LNCaP clone FGC (cell line): ENCODE data around the gene C10orf90.

ENCODE experiments used
- DNase-seq: peaks from one replicate; pipeline ENCODE4 v3.0.0-alpha.2; 2011; ENCODE audit warnings: low read depth
- H3K4me3 ChIP-seq: 2 replicates; pipeline ENCODE4 v1.5.1; 2011; ENCODE audit warnings: mild to moderate bottlenecking, low read depth, low read length, control low read depth
- CTCF ChIP-seq: IDR thresholded peaks from 2 replicates; pipeline ENCODE4 v1.5.1; 2012; ENCODE audit warnings: mild to moderate bottlenecking; ENCODE audit not compliant: control insufficient read depth, insufficient read depth; ENCODE audit errors: extremely low read depth

C10orf90 gene

GRCh38 chr10:126583552-126584200, 86.8 kb downstream of the C10orf90 start:
- no peak overlapping the region for H3K4me3 ChIP-seq
- no peak for TF ChIP-seq CTCF
- no peak for DNase-seq

GRCh38 chr10:126581648-126582046, 88.8 kb downstream of the C10orf90 start:
- TF ChIP-seq CTCF, result no peak
- no peak for DNase-seq
- H3K4me3 ChIP-seq, result no peak overlapping the region

GRCh38 chr10:126580873-126581647, 89.4 kb downstream of the C10orf90 start:
- no peak overlapping the region for H3K4me3 ChIP-seq
- TF ChIP-seq CTCF, result no peak
- DNase-seq, result peak; percentile 88

- no peak for DNase-seq
- H3K4me3 ChIP-seq, result no peak overlapping the region
- no peak for TF ChIP-seq CTCF
Observed at GRCh38 chr10:126576336-126576735, 94.2 kb downstream of the C10orf90 start.

- peak; percentile 55 for TF ChIP-seq CTCF
- peak; percentile 53 for DNase-seq
- no peak overlapping the region for H3K4me3 ChIP-seq
Observed at GRCh38 chr10:126570621-126571602, 99.6 kb downstream of the C10orf90 start.

- no peak for TF ChIP-seq CTCF
- DNase-seq, result no peak
- H3K4me3 ChIP-seq, result no peak overlapping the region
Observed at GRCh38 chr10:126570245-126570570, 100.3 kb downstream of the C10orf90 start.
